Thymus (tissue), 11 donors: ENCODE results near the gene GCAT. TPM values are rescaled to one million over a fixed set of nuclear protein-coding genes. Genes with fewer than 3 reads are reported as not detected.

Experiments
- DNase-seq, 9 donors: peaks; one replicate each; pipeline ENCODE4 v3.0.0-alpha.2; 2013; ENCODE audit warnings: low spot score in 9 of 9, low read depth in 6 of 9, missing footprints in 1 of 9
- H3K27ac ChIP-seq, 2 donors: one replicate each; pipeline ENCODE4 v1.5.1; 2013; ENCODE audit warnings: control low read depth in 1 of 2, low read depth in 1 of 2, low read length in 1 of 2, mild to moderate bottlenecking in 1 of 2, moderate library complexity in 1 of 2
- H3K27me3 ChIP-seq, 2 donors: one replicate each; pipeline ENCODE4 v1.5.1; 2013; ENCODE audit warnings: low read length in 1 of 2; ENCODE audit not compliant: control insufficient read depth in 2 of 2, insufficient read depth in 1 of 2
- H3K36me3 ChIP-seq, 2 donors: one replicate each; pipeline ENCODE4 v1.5.1; 2013; ENCODE audit warnings: low read length in 1 of 2, mild to moderate bottlenecking in 1 of 2, moderate library complexity in 1 of 2; ENCODE audit not compliant: control insufficient read depth in 2 of 2, insufficient read depth in 2 of 2
- H3K4me1 ChIP-seq, 2 donors: one replicate each; pipeline ENCODE4 v1.5.1; 2013; ENCODE audit warnings: low read length in 2 of 2; ENCODE audit not compliant: control insufficient read depth in 2 of 2, insufficient read depth in 2 of 2
- H3K4me3 ChIP-seq, 2 donors: one replicate each; pipeline ENCODE4 v1.5.1; 2013; ENCODE audit warnings: low read length in 2 of 2, control low read depth in 1 of 2, mild to moderate bottlenecking in 1 of 2
- H3K9me3 ChIP-seq, 2 donors: one replicate each; pipeline ENCODE4 v1.5.1; 2013; ENCODE audit warnings: low read length in 1 of 2, mild to moderate bottlenecking in 1 of 2; ENCODE audit not compliant: control insufficient read depth in 2 of 2, insufficient read depth in 1 of 2
- WGBS: extraction: QIAGEN DNeasy Blood & Tissue Kit; methylation state at CpG from one replicate; pipeline ENCODE4 v1.1.7; 2013; 5-methylcytosine and 5-hydroxymethylcytosine counted together
- polyA plus RNA-seq: library from polyadenylated mRNA; stranded (reverse); fragments of 200-250 nt; gene quantifications from one replicate; pipeline ENCODE4 v1.2.3, GENCODE V29; 2013
- total RNA-seq: library from RNA; stranded (reverse); fragments of 120-200 nt; gene quantifications from one replicate; pipeline ENCODE4 v1.2.4, GENCODE V29; 2013
- donor health status: healthy.

Gene GCAT
- total and polyA plus RNA-seq, 2 donors: 4.8 to 7.8 TPM

DNA sequence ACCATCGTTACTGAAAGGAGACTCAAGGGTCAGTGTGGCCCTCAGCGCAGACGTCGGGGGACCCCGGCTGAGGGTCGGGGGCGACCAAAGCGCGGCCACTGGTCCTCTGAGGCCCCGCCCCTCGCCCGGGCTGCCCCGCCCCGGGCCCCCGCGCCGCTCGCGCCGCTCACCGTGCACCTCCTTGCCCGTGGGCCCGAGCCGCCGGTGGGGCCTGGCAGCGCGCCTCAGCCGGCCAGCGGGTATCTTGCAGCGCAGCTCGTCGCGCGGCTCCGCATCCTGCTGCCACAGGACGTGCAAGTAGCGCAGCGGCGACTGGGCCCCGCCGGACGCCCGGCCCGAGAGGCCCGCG lies 36.0 kb downstream of the GCAT start:
- no peaks in the 10 kb centered on the region for H3K27me3 ChIP-seq
- peak in 1 of 9 donors; percentile 39 for DNase-seq
- H3K9me3 ChIP-seq: peaks cover 0 to 7% of the 10 kb centered on the region in 2 donors
- peak overlapping the region; percentile 50 to 90 for H3K27ac ChIP-seq
- H3K4me3 ChIP-seq: peak overlapping the region; percentile 51 to 80
- peaks cover 12% of the 10 kb centered on the region in 2 donors for H3K36me3 ChIP-seq
- H3K4me1 ChIP-seq: peaks cover 12 to 18% of the 10 kb centered on the region in 2 donors
- WGBS: under 1% methylated on average over 46 of the region's 46 CpGs

DNA sequence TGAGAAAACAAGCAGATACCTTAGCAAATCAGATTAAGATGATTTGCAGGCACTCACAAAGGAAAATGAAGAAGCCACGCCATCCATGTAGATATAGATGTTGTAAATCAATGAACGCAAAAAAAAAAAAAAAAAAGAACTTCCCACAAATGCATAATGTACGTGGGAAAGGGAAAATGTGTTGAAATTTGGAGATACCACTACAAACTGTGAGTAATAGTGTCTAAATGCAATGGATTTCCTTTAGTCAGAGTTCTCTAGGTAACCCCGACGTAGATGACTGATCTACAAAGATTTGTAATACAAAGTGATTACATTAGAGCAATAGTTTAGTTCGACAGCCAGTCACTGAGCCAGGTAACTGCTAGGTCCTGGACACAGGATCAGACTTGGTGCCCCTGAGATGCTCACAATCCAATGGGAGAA lies 37.2 kb downstream of the GCAT start:
- peak overlapping the region; percentile 51 to 80 for H3K4me3 ChIP-seq
- peaks cover 15 to 20% of the 10 kb centered on the region in 2 donors for H3K4me1 ChIP-seq
- WGBS: 95% methylated on average over 6 of the region's 6 CpGs
- H3K9me3 ChIP-seq: peaks cover 0 to 7% of the 10 kb centered on the region in 2 donors
- DNase-seq: no peak
- no peaks in the 10 kb centered on the region for H3K27me3 ChIP-seq
- H3K36me3 ChIP-seq: peaks cover 2 to 4% of the 10 kb centered on the region in 2 donors
- H3K27ac ChIP-seq: peak overlapping the region in 1 of 2 donors; percentile 81

DNA sequence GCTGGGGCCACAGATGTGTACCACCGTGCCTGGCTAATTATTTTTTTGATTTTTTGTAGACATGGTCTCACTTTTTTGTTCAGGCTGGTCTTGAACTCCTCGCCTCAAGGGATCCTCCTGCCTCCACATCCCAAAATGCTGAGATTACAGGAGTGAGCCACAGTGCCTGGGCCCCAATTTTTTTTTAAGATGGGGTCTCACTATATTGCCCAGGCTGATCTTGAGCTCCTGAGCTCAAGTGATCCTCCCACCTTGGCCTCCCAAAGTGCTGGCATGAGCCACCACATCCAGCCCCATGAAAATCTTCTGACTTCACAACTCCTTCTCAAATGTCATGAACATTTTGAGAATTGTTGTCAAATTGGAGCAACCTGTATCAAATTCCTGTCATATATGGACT lies 38.7 kb downstream of the GCAT start:
- H3K4me1 ChIP-seq: peaks cover 20 to 26% of the 10 kb centered on the region in 2 donors
- H3K27me3 ChIP-seq: no peaks in the 10 kb centered on the region
- no peak for DNase-seq
- H3K4me3 ChIP-seq: no peak overlapping the region
- 99% methylated on average over 2 of the region's 2 CpGs for WGBS
- peaks cover 4 to 7% of the 10 kb centered on the region in 2 donors for H3K36me3 ChIP-seq
- H3K27ac ChIP-seq: no peak overlapping the region
- peaks cover 0 to 7% of the 10 kb centered on the region in 2 donors for H3K9me3 ChIP-seq

DNA sequence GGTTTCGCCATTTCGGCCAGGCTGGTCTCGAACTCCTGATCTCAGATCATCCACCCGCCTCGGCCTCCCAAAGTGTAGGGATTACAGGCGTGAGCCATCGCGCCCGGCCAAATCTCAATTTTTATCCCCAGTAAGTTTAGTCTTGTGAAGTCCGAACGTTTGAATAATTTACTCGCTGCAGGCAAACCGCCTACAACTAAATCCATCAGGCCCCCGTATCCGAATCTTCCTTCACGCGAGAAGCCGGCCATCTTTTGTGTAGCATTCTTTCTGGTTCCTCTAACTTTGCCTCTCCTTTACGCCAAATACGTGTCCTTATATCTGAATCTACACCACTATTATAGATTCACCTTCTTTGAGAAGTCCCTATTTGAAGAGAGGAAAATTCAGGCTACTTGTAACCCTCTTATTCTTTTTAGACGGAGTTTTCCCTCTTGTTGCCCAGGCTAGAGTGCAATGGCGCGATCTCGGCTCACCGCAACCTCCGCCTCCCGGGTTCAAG lies 40.9 kb downstream of the GCAT start:
- peak overlapping the region; percentile 74 to 90 for H3K27ac ChIP-seq
- H3K27me3 ChIP-seq: no peaks in the 10 kb centered on the region
- peaks cover 15 to 24% of the 10 kb centered on the region in 2 donors for H3K36me3 ChIP-seq
- peak overlapping the region; percentile 93 to 98 for H3K4me3 ChIP-seq
- peak in 2 of 9 donors; percentile 42 to 55 for DNase-seq
- peaks cover 11 to 16% of the 10 kb centered on the region in 2 donors for H3K4me1 ChIP-seq
- WGBS: 23% methylated on average over 27 of the region's 27 CpGs
- peaks cover 0 to 7% of the 10 kb centered on the region in 2 donors for H3K9me3 ChIP-seq

DNA sequence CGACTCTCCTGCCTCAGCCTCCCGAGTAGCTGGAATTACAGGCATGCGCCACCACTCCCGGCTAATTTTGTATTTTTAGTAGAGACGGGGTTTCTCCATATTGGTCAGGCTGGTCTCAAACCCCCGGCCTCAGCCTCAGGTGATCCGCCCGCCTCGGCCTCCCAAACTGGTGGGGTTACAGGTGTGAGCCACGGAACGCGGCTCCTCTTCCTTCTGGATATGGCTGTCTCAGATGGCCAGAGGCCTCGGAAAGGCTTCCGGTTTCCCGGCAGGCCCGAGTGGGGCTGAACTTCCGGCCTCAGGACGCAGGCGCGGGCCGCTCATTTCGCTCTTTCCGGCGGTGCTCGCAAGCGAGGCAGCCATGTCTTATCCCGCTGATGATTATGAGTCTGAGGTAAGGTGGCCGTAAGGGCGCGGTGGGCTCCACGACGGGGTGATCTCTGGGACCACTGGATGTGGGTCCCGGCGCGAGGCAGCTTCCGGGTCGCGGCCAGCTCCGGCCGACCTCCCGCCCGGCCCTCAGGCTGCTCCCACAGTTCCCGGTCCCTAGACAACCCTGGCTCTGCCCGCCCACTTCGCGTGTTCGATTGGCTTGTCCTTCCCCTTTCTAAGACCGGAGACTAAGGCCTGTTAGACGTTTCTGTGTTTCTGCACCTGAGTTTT lies 41.5 kb downstream of the GCAT start, which contains the start of gene EIF3L:
EIF3L (plus strand) TSS at position 331 of the 663 bp plus-strand sequence; CDS start at position 362, 31 bp downstream.
- no peaks in the 10 kb centered on the region for H3K27me3 ChIP-seq
- WGBS: under 1% methylated on average over 49 of the region's 49 CpGs
- peaks cover 20 to 29% of the 10 kb centered on the region in 2 donors for H3K36me3 ChIP-seq
- H3K27ac ChIP-seq: peak within 1 kb of the TSS; percentile 74 to 90
- peak within 1 kb of the TSS; percentile 93 to 98 for H3K4me3 ChIP-seq
- peaks cover 0 to 7% of the 10 kb centered on the region in 2 donors for H3K9me3 ChIP-seq
- DNase-seq: peak; percentile 68 to 92 (median 79)
- peaks cover 11 to 16% of the 10 kb centered on the region in 2 donors for H3K4me1 ChIP-seq

DNA sequence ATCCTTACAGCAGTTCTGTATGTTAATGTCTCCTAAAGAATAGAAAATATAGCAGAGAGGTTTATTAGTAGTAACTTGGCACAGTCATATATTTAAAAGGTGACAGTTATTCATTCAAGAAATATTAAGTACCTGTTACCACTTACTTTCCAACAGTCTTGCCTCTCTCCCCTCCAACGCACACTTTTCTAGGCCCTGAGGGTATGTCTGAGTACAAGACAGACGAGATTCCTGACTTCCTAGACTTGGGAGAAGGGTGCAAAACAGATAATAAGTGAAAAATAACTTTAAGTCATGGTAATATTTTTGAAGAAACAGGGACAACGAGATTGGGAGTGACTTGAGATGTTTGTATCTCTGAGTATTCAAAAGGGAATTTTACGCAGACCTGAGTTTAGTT lies 43.1 kb downstream of the GCAT start:
- peaks cover 0 to 4% of the 10 kb centered on the region in 2 donors for H3K9me3 ChIP-seq
- WGBS: 96% methylated on average over 4 of the region's 4 CpGs
- peaks cover 11 to 16% of the 10 kb centered on the region in 2 donors for H3K4me1 ChIP-seq
- no peaks in the 10 kb centered on the region for H3K27me3 ChIP-seq
- no peak overlapping the region for H3K4me3 ChIP-seq
- H3K36me3 ChIP-seq: peaks cover 34 to 45% of the 10 kb centered on the region in 2 donors
- DNase-seq: no peak
- H3K27ac ChIP-seq: no peak overlapping the region

DNA sequence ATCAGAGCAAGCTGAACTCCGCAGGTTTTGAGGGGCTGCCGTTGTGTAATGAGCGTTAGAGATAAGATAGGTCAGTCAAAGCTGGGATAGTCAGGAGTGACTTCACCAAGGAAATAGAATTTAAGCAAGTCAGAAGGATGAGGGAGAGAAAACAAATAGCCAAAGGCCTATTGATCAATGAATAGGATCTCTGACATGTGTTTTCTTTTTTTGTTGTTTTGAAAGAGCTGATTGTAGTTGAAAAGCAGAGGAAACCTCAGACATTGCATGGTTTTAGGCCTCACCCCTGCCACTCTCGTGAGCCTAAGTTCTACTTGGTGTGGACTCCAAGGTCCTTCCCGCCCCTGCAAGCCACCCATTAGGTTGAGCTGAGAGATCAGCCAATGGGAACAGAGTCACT lies 44.7 kb downstream of the GCAT start:
- no peak for DNase-seq
- 97% methylated on average over 5 of the region's 5 CpGs for WGBS
- Histone ChIP-seq H3K36me3 (peaks cover 41 to 55% of the 10 kb centered on the region in 2 donors), H3K4me3 (no peak overlapping the region), H3K27ac (no peak overlapping the region), H3K4me1 (peaks cover 11 to 16% of the 10 kb centered on the region in 2 donors), H3K9me3 (peaks cover 0 to 4% of the 10 kb centered on the region in 2 donors), H3K27me3 (no peaks in the 10 kb centered on the region)

DNA sequence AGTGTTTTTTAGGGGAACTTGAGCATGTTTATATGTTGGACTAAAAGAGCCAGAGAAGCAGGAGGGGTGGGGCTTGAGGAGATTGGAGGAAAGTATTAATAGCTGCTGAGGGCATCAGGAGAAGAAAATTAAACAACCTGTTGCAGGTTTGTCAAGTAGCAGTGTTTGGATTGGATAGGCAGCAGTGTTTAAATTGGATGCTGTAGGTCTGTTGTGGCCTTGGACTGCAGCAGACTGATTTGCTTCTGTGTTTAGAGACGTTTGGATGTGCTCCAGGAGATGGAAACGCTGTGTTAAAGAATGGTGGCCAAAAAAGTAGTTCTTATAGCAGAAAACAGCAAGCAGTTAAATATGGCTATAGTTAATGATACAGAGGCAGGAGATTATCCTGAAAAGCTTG lies 47.2 kb downstream of the GCAT start:
- Histone ChIP-seq H3K27ac (no peak overlapping the region), H3K4me1 (peaks cover 5% of the 10 kb centered on the region in 2 donors), H3K36me3 (peaks cover 56 to 77% of the 10 kb centered on the region in 2 donors), H3K4me3 (no peak overlapping the region), H3K9me3 (no peaks in the 10 kb centered on the region), H3K27me3 (no peaks in the 10 kb centered on the region)
- DNase-seq: no peak
- 89% methylated on average over 2 of the region's 2 CpGs for WGBS

DNA sequence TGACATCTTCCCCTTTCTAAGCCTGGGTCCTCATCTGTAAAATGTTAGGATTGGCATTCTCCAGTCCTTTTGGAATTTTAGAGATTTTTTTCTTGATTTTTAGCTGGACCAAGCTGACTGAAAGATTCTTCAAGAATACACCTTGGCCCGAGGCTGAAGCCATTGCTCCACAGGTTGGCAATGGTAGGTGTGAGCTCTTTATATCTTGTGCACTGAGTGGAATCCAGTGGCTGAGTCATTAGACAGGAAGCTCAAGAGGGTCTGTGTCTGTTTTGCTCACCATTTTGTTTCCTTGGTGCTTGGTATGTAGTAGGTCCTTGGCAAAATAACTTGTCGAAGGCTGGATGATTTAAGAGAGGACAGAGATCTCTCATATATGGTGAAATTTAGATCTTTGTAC lies 47.7 kb downstream of the GCAT start:
- H3K27ac ChIP-seq: no peak overlapping the region
- DNase-seq: no peak
- H3K36me3 ChIP-seq: peaks cover 60 to 82% of the 10 kb centered on the region in 2 donors
- 97% methylated on average over 2 of the region's 2 CpGs for WGBS
- no peaks in the 10 kb centered on the region for H3K27me3 ChIP-seq
- H3K9me3 ChIP-seq: no peaks in the 10 kb centered on the region
- H3K4me3 ChIP-seq: no peak overlapping the region
- peaks cover under 1% of the 10 kb centered on the region in 2 donors for H3K4me1 ChIP-seq
